ENCODE results near the gene ZNF580. TPM values are rescaled to one million over a fixed set of nuclear protein-coding genes. Genes with fewer than 3 reads are reported as not detected.
A peak's percentile ranks its signal among the peaks of the same experiment; 100 is the strongest.

ZNF580 gene
- total and polyA plus RNA-seq, 10 of the 15 experiments (the other 5 are each of a cell fraction or from before 2014, with no cell fraction given), result 2.3 to 31.8 (median 10.0) TPM

- TF ChIP-seq MEF2A (IDR thresholded peaks at IDR 0.05; ENCODE audit: insufficient read depth, low read depth, low read length), result 0 out of 2 replicates have a peak, but pooled peaks have one; percentile 26
- TF ChIP-seq ZBTB33 (IDR thresholded peaks at IDR 0.05), result no peak
- peak; percentile 62 for TF ChIP-seq BACH1 (IDR thresholded peaks at IDR 0.05; ENCODE audit: borderline replicate concordance)
- TF ChIP-seq CBX3 (IDR thresholded peaks at IDR 0.05; ENCODE audit: borderline replicate concordance, low read depth), result no peak
- peak; percentile 71; the same call in 1 of the 2 replicates for TF ChIP-seq POLR2AphosphoS5 (IDR thresholded peaks at IDR 0.05; ENCODE audit: low read length)
- TF ChIP-seq STAT1 (conservative IDR thresholded peaks at IDR 0.05), result 0 out of 2 replicates have a peak, but pooled peaks have one; percentile 52
- peak; percentile 83 for TF ChIP-seq MXI1 (IDR thresholded peaks at IDR 0.05; ENCODE audit: low read depth, low read length)
- TF ChIP-seq SUPT20H (IDR thresholded peaks at IDR 0.05; ENCODE audit: borderline replicate concordance, control insufficient read depth, low read depth, low read length), result no peak
- TF ChIP-seq NR2C1 (IDR thresholded peaks at IDR 0.05), result peak; percentile 88
- peak; percentile 77 for TF ChIP-seq NBN (IDR thresholded peaks at IDR 0.05)
- no peak for TF ChIP-seq JUNB (IDR thresholded peaks at IDR 0.05)
- TF ChIP-seq CREM (IDR thresholded peaks at IDR 0.05; ENCODE audit: low read depth), result peak; percentile 97
- peak; percentile 93 for TF ChIP-seq IKZF1 (conservative IDR thresholded peaks at IDR 0.05)
- peak; percentile 66; the same call in 1 of the 2 replicates for TF ChIP-seq BCLAF1 (IDR thresholded peaks at IDR 0.05)
- TF ChIP-seq SIN3A (IDR thresholded peaks at IDR 0.05; ENCODE audit: low read depth, low read length), result no peak
- no peak for TF ChIP-seq FOS (IDR thresholded peaks at IDR 0.05; ENCODE audit: borderline replicate concordance, extremely low read depth, insufficient read length)
- peak; percentile 91 for TF ChIP-seq POLR2AphosphoS2 (IDR thresholded peaks at IDR 0.05; ENCODE audit: low read depth, low read length)
- TF ChIP-seq TCF3 (IDR thresholded peaks at IDR 0.05; ENCODE audit: borderline replicate concordance, insufficient read depth, low read depth, low read length), result no peak
- no peak for TF ChIP-seq PBX3 (IDR thresholded peaks at IDR 0.05; ENCODE audit: insufficient replicate concordance, low read depth, low read length)
- no peak for TF ChIP-seq HDAC6 (IDR thresholded peaks at IDR 0.05; ENCODE audit: unreplicated experiment)
- TF ChIP-seq CHD4 (IDR thresholded peaks at IDR 0.05), result no peak
- peak; percentile 54; the same call in 1 of the 2 replicates for TF ChIP-seq TAF1 (IDR thresholded peaks at IDR 0.05; ENCODE audit: borderline replicate concordance, low read depth, low read length)
- TF ChIP-seq MAX (IDR thresholded peaks at IDR 0.05; ENCODE audit: low read depth, low read length), result no peak
- TF ChIP-seq ZNF207 (IDR thresholded peaks at IDR 0.05; ENCODE audit: borderline replicate concordance), result no peak; the same call in 1 of the 2 replicates
- no peak for TF ChIP-seq ASH2L (IDR thresholded peaks at IDR 0.05; ENCODE audit: borderline replicate concordance, low read depth)
These were observed 34.2 kb downstream of the ZNF580 start, which contains the start of gene EPN1 (continued) for GRCh38 chr19:55674841-55675660.
